ENCODE measurements around the gene MED12.

Gene MED12

GRCh38 chrX:71118032-71118984 is at the start of gene MED12:
TSS of gene MED12 (plus strand) at chrX:71118596. CDS start at chrX:71118755, 159 bp downstream.
- Histone ChIP-seq H3K27ac (ENCODE audit: low read depth, low read length) (no peak within 1 kb of the TSS), H3K36me3 (ENCODE audit: control insufficient read depth, insufficient read depth, low read length) (peaks cover 34% of the 10 kb centered on the region), H3K4me1 (ENCODE audit: control insufficient read depth, insufficient read depth, low read length) (peaks cover 11% of the 10 kb centered on the region), H3K4me3 (ENCODE audit: low read depth, low read length) (peak within 1 kb of the TSS; percentile 65), H3K9me3 (ENCODE audit: control insufficient read depth, insufficient read depth, low read depth, low read length) (peaks cover 3% of the 10 kb centered on the region; the same call in 1 of the 2 replicates), H3K9ac (ENCODE audit: low read length) (peak within 1 kb of the TSS; percentile 72), H3K27me3 (ENCODE audit: control insufficient read depth, insufficient read depth, low read length) (peaks cover 64% of the 10 kb centered on the region)

GRCh38 chrX:71070531-71070930 is 47.9 kb upstream of the MED12 start:
- no peak overlapping the region for H3K9ac ChIP-seq (ENCODE audit: low read length)
- no peaks in the 10 kb centered on the region for H3K4me1 ChIP-seq (ENCODE audit: control insufficient read depth, insufficient read depth, low read length)
- no peak overlapping the region for H3K4me3 ChIP-seq (ENCODE audit: low read depth, low read length)
- H3K27me3 ChIP-seq (ENCODE audit: control insufficient read depth, insufficient read depth, low read length): no peaks in the 10 kb centered on the region
- no peak overlapping the region for H3K27ac ChIP-seq (ENCODE audit: low read depth, low read length)
- H3K36me3 ChIP-seq (ENCODE audit: control insufficient read depth, insufficient read depth, low read length): no peaks in the 10 kb centered on the region; the same call in 1 of the 2 replicates
- peaks cover 2% of the 10 kb centered on the region; the same call in 1 of the 2 replicates for H3K9me3 ChIP-seq (ENCODE audit: control insufficient read depth, insufficient read depth, low read depth, low read length)

GRCh38 chrX:71081330-71082123 is 36.9 kb upstream of the MED12 start:
- H3K27me3 ChIP-seq (ENCODE audit: control insufficient read depth, insufficient read depth, low read length): no peaks in the 10 kb centered on the region
- H3K9ac ChIP-seq (ENCODE audit: low read length): no peak overlapping the region
- H3K9me3 ChIP-seq (ENCODE audit: control insufficient read depth, insufficient read depth, low read depth, low read length): peaks cover 2% of the 10 kb centered on the region; the same call in 1 of the 2 replicates
- H3K27ac ChIP-seq (ENCODE audit: low read depth, low read length): no peak overlapping the region
- H3K4me3 ChIP-seq (ENCODE audit: low read depth, low read length): no peak overlapping the region
- H3K36me3 ChIP-seq (ENCODE audit: control insufficient read depth, insufficient read depth, low read length): no peaks in the 10 kb centered on the region
- no peaks in the 10 kb centered on the region for H3K4me1 ChIP-seq (ENCODE audit: control insufficient read depth, insufficient read depth, low read length)

GRCh38 chrX:71082124-71082647 is 36.2 kb upstream of the MED12 start:
- Histone ChIP-seq H3K9ac (ENCODE audit: low read length) (no peak overlapping the region), H3K4me3 (ENCODE audit: low read depth, low read length) (no peak overlapping the region), H3K9me3 (ENCODE audit: control insufficient read depth, insufficient read depth, low read depth, low read length) (peaks cover 2% of the 10 kb centered on the region; the same call in 1 of the 2 replicates), H3K36me3 (ENCODE audit: control insufficient read depth, insufficient read depth, low read length) (no peaks in the 10 kb centered on the region), H3K27ac (ENCODE audit: low read depth, low read length) (no peak overlapping the region), H3K4me1 (ENCODE audit: control insufficient read depth, insufficient read depth, low read length) (no peaks in the 10 kb centered on the region), H3K27me3 (ENCODE audit: control insufficient read depth, insufficient read depth, low read length) (no peaks in the 10 kb centered on the region)

- no peak overlapping the region for H3K27ac ChIP-seq (ENCODE audit: low read depth, low read length)
- H3K9ac ChIP-seq (ENCODE audit: low read length): no peak overlapping the region
- no peaks in the 10 kb centered on the region for H3K27me3 ChIP-seq (ENCODE audit: control insufficient read depth, insufficient read depth, low read length)
- H3K4me3 ChIP-seq (ENCODE audit: low read depth, low read length): no peak overlapping the region
- H3K36me3 ChIP-seq (ENCODE audit: control insufficient read depth, insufficient read depth, low read length): no peaks in the 10 kb centered on the region
- H3K4me1 ChIP-seq (ENCODE audit: control insufficient read depth, insufficient read depth, low read length): no peaks in the 10 kb centered on the region
- peaks cover 2% of the 10 kb centered on the region; the same call in 1 of the 2 replicates for H3K9me3 ChIP-seq (ENCODE audit: control insufficient read depth, insufficient read depth, low read depth, low read length)
Observed at GRCh38 chrX:71082822-71083221, 35.6 kb upstream of the MED12 start.

GRCh38 chrX:71085900-71086299 is 32.5 kb upstream of the MED12 start:
- Histone ChIP-seq H3K36me3 (ENCODE audit: control insufficient read depth, insufficient read depth, low read length) (no peaks in the 10 kb centered on the region), H3K4me3 (ENCODE audit: low read depth, low read length) (no peak overlapping the region), H3K4me1 (ENCODE audit: control insufficient read depth, insufficient read depth, low read length) (no peaks in the 10 kb centered on the region), H3K27ac (ENCODE audit: low read depth, low read length) (no peak overlapping the region), H3K27me3 (ENCODE audit: control insufficient read depth, insufficient read depth, low read length) (no peaks in the 10 kb centered on the region), H3K9ac (ENCODE audit: low read length) (no peak overlapping the region), H3K9me3 (ENCODE audit: control insufficient read depth, insufficient read depth, low read depth, low read length) (no peaks in the 10 kb centered on the region; the same call in 1 of the 2 replicates)

GRCh38 chrX:71091263-71091662 is 27.1 kb upstream of the MED12 start:
- Histone ChIP-seq H3K9ac (ENCODE audit: low read length) (no peak overlapping the region), H3K27me3 (ENCODE audit: control insufficient read depth, insufficient read depth, low read length) (peaks cover under 1% of the 10 kb centered on the region; the same call in 1 of the 2 replicates), H3K9me3 (ENCODE audit: control insufficient read depth, insufficient read depth, low read depth, low read length) (no peaks in the 10 kb centered on the region; the same call in 1 of the 2 replicates), H3K4me3 (ENCODE audit: low read depth, low read length) (no peak overlapping the region), H3K27ac (ENCODE audit: low read depth, low read length) (no peak overlapping the region), H3K36me3 (ENCODE audit: control insufficient read depth, insufficient read depth, low read length) (no peaks in the 10 kb centered on the region), H3K4me1 (ENCODE audit: control insufficient read depth, insufficient read depth, low read length) (peaks cover 3% of the 10 kb centered on the region; the same call in 1 of the 2 replicates)

- Histone ChIP-seq H3K4me3 (ENCODE audit: low read depth, low read length) (peak overlapping the region; percentile 74), H3K27me3 (ENCODE audit: control insufficient read depth, insufficient read depth, low read length) (peaks cover 26% of the 10 kb centered on the region), H3K36me3 (ENCODE audit: control insufficient read depth, insufficient read depth, low read length) (no peaks in the 10 kb centered on the region), H3K9ac (ENCODE audit: low read length) (peak overlapping the region; percentile 54), H3K9me3 (ENCODE audit: control insufficient read depth, insufficient read depth, low read depth, low read length) (no peaks in the 10 kb centered on the region; the same call in 1 of the 2 replicates), H3K4me1 (ENCODE audit: control insufficient read depth, insufficient read depth, low read length) (peaks cover 21% of the 10 kb centered on the region), H3K27ac (ENCODE audit: low read depth, low read length) (no peak overlapping the region)
Observed at GRCh38 chrX:71095033-71095432, 23.4 kb upstream of the MED12 start.

GRCh38 chrX:71095555-71095980 is 22.8 kb upstream of the MED12 start, which contains the start of gene FOXO4:
TSS of gene FOXO4 (plus strand) at chrX:71095851. CDS start at chrX:71096529, 678 bp downstream.
- peak within 1 kb of the TSS; percentile 54 for H3K9ac ChIP-seq (ENCODE audit: low read length)
- H3K9me3 ChIP-seq (ENCODE audit: control insufficient read depth, insufficient read depth, low read depth, low read length): no peaks in the 10 kb centered on the region; the same call in 1 of the 2 replicates
- no peak within 1 kb of the TSS for H3K27ac ChIP-seq (ENCODE audit: low read depth, low read length)
- peaks cover 24% of the 10 kb centered on the region for H3K4me1 ChIP-seq (ENCODE audit: control insufficient read depth, insufficient read depth, low read length)
- no peaks in the 10 kb centered on the region for H3K36me3 ChIP-seq (ENCODE audit: control insufficient read depth, insufficient read depth, low read length)
- H3K4me3 ChIP-seq (ENCODE audit: low read depth, low read length): peak within 1 kb of the TSS; percentile 74
- peaks cover 32% of the 10 kb centered on the region for H3K27me3 ChIP-seq (ENCODE audit: control insufficient read depth, insufficient read depth, low read length)

- no peaks in the 10 kb centered on the region for H3K36me3 ChIP-seq (ENCODE audit: control insufficient read depth, insufficient read depth, low read length)
- H3K9ac ChIP-seq (ENCODE audit: low read length): peak overlapping the region; percentile 41
- peaks cover 38% of the 10 kb centered on the region for H3K27me3 ChIP-seq (ENCODE audit: control insufficient read depth, insufficient read depth, low read length)
- H3K4me1 ChIP-seq (ENCODE audit: control insufficient read depth, insufficient read depth, low read length): peaks cover 30% of the 10 kb centered on the region
- H3K4me3 ChIP-seq (ENCODE audit: low read depth, low read length): peak overlapping the region; percentile 74
- H3K9me3 ChIP-seq (ENCODE audit: control insufficient read depth, insufficient read depth, low read depth, low read length): no peaks in the 10 kb centered on the region; the same call in 1 of the 2 replicates
- no peak overlapping the region for H3K27ac ChIP-seq (ENCODE audit: low read depth, low read length)
Observed at GRCh38 chrX:71095981-71096759, 22.2 kb upstream of the MED12 start.
